Middle frontal gyrus (tissue), 1 donor: ENCODE results near the gene SNAP47.

Source experiments
- DNase-seq: peaks from one replicate; pipeline ENCODE4 v3.0.0-alpha.2; 2015; ENCODE audit warnings: low spot score; ENCODE audit errors: extremely low spot score

Gene SNAP47

DNA sequence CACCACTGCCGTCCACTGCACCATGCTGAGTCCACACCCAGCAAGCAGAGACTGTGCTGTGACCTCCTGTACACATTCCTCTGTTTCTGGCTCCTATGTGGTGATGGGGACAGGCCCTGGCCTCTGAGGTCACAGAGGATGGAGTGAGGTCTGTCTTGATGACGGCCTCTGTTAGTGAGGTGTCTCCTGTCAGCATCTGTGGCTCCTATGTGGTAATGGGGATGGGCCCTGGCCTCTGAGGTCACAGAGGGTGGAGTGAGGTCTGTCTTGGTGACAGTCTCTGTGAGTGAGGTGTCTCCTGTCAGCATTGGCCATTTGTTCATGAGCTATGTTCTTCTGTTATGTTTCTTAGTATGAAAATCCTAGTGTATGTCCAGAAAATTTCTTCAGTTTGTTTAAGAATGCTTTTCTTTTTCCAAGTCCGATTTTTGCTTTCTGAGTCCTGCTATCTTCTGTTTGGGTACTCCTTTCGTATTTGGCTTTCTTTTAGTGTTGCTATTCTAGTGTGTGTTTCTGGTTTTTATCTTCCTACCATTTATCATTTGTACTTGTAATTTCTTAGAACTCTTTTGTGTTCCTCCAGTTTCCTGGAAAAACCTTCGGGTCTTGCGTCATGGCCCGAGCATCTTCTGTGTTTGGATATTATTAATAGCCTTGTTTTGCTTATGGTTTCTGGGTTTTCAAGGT, 13.4 kb downstream of the SNAP47 start:
- DNase-seq = no peak

DNA sequence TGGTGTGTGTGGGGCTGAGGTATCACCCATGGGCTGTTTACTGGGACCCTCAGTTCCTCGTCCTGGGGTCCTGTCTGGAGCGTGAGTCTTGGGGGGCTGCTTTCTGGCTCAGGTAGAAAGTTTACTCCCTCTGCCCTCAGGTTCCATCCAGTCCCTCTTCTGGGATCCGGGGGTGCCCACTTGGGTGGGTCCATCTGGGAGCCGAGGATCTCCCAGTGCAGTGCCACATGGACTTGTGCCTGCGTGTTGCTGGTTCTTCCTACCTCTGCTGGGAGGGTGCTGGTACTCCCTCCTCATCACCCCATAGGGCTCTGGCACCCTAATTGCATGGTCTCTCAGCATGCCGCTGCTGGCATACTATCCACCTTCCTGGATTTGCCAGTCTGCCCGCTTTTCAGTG, 14.0 kb downstream of the SNAP47 start:
- DNase-seq = no peak

DNA sequence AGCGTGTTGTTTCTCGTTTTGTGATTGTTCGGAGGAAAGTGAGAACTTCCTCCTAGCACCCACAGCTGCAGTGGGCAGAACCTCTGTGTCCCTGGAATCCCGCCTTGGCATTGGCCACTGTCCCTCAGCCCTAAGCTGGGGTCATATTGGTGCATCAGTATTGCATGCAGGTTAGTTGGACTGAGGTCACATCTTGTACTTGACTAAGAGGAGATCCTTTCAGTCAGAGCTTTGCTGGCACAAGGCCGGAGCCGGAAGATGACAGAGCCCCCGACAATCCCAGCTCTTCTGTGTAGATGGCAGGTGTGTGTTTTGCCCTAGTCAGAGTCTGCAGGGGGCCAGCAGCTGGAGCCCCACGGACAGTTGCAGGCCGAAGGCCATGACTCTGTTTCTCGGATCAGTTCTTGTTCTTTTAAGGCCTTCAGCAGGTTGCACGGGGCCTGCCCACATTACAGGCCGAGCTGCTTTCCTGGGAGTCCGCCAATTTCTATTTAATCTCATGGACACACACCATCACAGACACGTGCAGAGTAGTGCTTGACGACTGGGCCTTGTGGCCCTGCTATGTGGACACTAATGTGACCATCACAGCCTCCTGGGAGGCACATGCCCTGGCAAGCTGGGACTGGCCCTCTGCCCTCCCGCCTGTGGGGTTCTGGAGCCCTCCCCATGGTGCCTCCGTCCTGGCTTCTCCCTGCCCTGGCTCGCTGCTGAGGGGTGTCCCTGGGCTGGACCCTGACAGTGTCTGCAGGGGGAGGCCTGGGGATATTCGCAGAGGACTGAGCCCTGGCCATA, 14.9 kb downstream of the SNAP47 start:
- no peak for DNase-seq

DNA sequence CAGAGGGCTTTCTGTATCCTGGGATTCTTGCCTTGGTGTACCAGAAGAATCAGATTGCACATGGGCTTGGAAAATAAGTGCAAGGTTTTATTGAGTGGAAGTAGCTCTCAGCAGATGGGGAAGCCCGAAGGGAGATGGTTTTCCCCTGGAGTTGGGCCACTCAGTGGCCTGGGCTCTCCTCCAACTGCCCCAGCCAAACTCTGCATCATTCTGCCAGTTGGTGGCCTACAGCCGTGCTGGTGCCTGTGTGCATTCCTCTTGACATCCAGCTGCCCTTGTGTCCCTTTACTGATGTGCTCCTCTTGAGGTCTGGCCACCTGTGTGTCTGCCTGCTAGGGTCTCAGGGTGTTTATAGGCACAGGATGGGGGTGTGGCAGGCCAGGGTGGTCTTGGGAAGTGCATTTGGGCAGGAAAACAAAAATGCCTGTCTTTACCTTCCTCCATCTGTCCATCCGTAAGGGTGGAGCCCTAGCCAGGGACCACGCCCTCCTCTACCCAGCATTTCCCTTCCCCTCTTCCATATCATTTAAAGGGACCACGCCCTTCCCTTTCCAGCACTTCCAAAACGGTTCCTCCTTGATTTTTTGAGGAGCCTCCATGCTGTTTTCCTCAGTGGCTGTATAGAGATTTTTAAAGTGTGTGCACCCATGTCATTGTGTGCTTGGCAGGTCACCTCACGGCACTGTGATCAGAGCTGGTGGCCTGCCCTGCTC, 18.9 kb downstream of the SNAP47 start:
- no peak for DNase-seq

DNA sequence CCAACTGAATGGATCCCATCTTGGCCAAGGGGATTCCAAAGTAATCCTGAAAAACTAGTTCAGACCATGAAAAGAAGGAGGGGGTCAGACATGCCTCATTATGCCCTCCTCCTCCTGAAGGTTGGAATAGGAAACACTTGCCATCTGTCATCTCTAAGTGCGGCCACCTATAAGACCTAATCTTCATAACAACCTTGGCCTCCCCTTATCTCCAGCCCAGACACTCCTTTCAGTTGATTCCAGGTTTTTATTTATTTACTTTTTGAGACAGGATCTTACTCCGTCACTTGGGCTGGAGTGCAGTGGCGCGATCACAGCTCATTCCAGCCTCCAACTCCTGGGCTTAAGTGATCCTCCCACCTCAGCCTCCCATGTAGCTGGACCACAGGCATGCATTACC, 19.7 kb downstream of the SNAP47 start:
- no peak for DNase-seq

DNA sequence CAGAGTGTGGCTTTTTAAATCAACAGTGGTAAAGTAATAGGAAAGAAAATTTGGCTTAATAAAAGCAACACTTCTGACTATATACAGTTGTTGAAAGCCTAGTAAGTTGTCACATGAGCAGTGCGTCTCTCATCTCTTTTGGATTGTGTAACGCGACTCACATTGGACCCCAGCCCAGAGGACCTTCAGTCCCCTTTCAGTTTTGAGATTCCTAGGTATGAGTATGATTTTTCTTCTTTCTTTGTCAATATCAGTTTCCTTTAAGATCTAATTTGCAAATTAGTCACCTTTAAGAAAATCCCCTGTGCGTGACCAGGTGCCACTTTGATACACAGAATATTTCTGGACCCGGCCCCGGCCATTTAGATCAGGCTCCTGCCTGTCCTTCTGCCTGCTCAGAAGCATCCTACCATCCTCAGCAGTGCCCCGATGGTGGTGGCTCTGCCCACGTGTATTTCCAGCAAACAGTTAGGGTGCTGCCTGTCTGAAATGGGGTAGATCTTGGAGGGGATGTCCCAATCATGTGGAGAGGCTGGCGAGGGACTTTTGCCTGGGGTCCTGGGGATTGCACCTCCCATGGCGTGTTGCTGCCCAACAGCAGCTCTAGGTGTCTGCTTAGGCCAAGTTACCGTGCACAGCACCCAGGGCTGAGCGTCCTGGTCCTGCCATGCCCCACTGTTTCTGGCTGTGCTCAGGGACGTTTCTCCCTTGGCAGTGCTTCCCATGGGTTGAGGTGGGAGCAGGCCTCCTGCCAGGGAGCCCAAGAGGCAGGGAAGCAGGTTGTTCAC, 21.1 kb downstream of the SNAP47 start:
- no peak for DNase-seq

DNA sequence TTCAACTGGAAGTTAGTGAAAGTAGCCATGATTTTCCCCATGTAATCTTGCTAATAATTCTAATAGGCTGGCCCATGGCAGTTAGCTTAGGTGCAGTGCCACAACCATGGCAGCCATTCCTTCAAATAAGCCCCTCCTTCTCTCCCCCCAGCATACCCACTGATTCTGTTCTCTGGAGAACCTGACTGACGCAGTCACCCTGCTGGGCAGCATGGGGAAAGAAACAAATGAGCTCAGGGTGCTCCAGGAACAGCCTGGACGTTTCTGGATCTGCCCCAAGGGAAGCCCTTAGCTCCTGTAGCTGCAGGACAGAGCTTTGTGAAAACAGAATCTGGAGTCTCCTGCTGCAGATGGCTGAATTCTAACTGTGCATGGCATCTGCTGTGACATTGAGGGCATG, 22.5 kb downstream of the SNAP47 start:
- DNase-seq = no peak

DNA sequence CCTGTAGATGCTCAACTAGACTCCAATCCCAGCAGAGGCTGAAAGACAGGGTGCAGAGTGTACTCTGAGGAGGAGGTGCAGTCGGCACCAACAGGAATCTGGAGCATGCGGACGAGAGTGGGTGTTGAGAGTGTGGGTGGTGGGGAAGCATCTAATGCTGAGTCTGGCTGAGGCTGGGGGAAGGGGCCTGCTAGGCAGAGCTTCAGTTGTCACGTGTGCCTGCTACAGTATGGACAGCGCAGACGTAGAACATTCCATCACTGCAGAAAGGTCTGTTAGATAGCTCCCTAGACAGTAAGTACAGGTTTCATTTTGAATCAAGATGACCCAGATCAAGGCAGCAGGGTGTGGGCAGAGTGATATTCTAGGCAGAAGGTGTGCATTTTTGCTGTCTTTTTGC, 23.1 kb downstream of the SNAP47 start:
- peak; percentile 44 for DNase-seq

DNA sequence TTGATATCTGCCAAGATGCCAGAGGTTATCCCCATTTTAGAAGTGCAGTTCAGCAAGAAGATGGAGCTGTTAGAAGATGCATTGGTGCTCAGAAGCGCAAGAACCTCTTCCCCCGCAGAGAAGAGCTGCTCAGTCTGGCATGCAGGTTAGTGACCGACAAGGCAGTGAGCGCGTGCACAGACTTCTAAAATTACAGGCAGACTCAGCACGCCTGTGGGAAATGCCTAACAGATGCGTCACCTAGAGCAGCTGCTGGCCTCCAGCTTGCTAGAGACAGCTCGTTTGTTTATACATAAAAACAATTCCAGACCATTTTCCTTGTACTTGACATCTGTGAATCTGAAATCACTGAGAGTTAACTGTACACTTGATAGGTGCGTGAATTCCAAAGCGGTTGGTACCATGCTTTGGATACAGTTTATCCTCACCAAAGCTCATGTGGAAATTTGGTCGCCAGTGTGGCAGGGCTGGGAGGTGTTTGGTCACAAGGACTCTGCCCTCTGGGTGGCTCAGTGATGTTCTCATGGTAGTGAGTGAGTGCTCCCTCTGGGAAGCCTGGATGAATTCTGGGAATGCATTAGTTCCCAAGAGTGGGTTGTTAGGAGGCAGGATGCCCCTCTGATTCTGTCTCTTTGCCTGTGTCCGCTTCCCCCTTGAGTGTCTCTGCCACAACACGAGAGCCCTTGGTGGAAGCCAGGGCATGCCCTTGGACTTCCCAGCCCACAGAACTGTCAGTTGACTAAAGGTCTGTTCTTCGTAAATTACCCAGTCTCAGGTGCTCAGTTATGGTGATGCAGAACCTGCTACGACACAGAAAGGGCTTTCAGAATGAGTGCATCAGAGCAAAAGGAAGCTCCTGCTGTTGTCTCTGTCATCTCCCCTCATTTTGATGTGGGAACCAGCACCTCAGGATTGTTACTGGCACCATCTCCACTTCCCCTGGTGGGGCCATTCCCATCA, 24.4 kb downstream of the SNAP47 start:
- DNase-seq = peak; percentile 14

DNA sequence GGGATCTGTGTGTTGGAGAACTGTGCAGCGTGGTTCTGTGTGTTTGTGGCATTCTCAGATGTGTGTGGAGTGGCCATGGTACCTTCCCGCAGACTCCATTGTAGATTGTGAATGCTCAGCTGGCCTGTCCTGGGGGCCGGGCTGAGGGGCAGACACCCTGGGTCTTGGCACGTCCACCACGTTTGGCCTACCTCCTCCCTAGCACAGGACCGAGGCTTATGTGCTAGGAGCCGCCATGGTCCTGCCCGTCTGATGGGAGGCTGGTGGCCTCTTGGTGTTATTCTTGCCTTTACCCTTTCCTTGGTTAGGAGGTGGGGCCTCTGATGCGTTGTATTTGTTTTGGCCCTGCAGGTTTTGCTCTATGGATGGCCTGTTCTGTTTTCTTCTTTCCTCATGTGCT, 25.1 kb downstream of the SNAP47 start:
- DNase-seq = no peak

DNA sequence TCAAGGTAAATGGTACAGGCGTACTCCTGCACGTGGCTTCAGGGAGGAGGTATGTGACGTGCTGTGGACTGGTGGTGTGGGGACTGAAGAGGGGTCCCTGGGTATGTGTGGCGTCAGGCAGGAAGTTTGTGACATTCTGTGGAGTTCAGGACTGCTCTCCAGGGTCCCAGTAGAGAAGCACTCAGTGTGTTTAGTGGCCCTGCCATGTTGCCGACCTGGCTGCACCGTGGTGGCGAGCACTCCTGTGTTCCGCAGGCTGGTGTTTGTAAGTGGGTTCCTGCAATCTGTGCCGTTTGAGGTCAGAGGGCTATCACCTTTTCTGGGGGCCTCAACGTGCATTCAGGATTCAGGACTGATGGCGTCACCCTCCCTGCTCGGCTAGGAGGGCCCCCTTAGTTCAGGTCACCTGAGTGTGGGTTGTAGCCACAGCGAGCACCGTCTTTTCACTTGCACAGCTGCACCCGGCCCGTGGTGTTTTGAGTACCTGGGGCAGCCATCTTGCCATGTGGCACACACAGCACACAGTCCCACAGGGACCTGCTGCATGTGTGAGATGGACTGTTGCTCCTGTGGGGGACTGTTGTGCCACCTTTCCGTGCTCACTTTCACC, 26.5 kb downstream of the SNAP47 start:
- no peak for DNase-seq

DNA sequence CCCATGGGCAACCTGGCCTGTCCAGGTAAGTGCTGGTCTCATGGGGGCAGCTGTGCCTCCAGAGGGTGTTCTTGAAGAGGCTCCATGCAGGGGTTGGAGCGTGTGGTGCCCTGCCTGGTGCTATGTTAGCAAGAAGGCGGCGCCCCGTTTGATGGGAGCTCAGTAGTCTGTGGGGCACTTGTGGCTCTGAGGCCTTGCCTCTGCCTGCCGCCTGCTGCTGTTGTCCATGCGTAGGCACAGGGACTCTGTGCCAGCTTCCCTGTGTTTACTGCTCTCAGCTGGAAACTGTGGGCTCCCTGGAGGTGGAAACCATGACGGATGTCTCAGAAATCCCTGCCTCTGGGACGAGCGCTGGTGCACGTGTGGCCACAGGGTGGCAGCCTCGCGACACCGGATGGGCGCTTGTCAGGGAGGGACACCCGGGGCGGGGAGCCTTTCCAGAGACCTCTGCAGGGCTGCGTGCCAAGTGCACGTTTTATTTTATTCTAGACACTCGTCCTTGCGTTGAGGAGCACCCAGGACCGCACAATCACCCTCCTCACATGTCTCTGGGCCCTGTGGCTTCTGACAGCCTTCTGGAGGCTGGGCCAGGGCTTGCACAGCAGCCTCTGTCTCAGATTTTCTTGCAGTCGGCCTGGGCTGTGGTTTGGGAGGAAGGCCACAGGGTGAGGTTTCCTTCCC, 27.1 kb downstream of the SNAP47 start:
- DNase-seq = peak; percentile 67

DNA sequence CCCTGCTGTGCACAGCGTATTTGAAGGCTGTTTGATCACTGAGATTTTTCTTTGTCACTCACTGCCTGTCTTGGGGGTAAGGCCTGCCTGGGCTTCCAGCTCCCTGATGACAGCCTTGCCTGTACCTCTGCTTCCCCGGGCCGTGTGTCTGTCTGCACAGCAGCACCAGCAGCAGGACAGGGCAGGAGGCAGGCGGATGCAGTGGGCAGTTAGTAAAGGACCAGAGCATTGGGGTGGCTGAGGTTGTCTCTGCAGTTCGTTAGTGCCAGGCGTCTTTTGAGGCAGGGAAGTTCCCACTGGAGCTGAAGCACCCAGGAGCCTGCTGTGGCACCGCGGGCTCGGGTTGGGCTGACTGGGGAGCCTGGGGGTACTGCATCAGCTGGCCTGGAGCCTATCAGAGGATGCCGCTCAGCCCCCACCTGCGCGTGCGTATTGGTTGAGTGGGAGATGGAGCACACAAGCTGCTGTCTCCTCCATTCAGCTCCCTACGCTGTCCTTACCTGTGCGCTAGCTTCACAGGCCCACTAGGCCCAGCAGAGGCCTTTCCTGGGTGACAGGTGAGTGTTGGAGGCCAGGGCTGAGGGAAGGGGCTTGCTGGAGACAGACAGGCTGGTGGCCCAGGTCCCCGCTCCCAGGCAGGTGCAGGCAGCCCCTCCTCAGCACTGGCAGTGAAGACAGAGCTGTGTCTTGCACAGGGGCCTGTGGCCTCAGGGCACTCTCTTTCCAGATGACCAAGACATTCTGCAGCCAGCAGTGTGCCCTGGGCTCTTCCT, 28.2 kb downstream of the SNAP47 start:
- DNase-seq = no peak

DNA sequence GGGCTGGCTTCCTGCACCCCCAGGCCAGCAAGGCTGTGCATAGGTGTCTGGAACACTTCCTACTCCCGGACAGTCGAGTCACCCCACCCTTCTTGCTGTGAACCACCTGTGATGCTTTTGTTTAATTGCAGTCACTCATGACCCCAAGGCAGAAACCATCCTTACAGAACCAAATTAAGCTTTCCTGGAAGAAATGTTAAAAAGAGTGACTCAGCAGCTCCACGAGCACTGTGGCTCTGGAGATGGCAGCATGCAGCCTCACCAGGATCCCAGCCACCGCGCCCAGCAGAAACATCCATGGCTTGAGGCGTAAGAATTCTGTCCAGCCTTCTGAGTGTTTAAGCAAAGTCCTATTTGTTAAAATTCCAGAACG, 28.8 kb downstream of the SNAP47 start:
- no peak for DNase-seq

DNA sequence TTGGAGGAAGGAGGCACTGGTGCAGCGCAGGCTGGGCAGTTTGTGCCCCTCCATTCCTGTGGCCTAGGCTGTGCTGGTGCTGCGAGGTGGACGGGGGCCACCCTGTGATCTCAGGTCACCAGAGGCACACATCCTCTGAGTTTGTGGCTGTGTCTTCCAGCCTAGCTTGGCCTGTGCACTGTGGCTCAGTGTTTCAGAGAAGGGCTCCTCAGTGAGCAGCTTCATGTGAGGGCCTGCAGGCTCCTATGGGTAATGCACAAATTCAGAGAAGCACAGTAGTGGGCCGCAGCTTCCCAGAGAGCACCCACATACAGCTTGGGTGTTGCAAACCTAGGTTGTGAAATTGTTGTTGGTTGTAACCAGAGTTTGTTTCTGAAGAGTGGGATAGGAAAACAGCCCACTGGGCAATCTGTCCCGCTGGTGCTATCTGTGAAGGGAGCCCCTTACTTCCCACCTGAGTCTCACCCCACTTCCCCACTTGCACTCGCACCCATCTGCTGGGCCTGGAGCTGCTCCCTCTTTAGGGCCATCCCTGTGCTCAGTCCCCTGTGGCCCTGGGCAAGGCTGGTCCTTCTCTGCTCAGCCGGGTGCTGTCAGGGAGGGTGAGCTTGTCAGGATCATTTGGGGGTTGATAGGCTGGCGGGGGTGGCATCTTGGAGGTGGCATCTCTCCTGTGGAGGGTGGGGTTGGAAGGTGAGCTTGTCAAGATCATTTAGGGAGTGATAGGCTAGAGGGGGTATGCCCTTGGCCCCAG, 30.2 kb downstream of the SNAP47 start:
- DNase-seq = no peak

DNA sequence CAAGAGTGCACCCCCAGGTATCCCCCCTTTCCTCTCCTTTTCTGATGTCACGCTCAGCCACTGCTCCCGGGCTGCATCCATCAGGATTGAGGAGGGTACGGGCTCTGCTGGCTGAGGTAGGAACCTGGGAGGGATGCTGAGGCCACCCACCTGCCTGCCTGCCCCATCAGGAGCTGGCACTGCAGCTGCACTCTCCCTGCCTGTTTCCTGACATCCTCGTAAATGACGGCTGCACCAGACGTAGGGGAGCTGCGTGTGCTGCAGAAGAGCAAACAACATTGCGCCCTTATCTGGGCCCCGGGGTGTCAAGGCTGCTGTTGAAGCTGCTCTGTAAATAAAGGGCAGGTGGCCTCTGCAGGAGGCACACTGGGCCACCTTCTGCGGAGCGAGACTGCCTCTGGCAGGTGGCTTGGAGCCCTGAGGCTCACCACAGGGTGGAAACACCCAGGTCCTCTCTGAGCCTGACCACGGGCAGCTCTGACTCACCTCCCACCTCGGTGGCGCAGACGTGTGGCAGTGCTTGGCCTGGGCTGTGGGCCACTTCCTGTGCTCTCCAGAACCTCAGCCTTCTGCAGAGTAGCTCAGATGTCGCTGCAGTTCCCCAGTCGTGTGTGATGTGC, 30.9 kb downstream of the SNAP47 start:
- DNase-seq = no peak

DNA sequence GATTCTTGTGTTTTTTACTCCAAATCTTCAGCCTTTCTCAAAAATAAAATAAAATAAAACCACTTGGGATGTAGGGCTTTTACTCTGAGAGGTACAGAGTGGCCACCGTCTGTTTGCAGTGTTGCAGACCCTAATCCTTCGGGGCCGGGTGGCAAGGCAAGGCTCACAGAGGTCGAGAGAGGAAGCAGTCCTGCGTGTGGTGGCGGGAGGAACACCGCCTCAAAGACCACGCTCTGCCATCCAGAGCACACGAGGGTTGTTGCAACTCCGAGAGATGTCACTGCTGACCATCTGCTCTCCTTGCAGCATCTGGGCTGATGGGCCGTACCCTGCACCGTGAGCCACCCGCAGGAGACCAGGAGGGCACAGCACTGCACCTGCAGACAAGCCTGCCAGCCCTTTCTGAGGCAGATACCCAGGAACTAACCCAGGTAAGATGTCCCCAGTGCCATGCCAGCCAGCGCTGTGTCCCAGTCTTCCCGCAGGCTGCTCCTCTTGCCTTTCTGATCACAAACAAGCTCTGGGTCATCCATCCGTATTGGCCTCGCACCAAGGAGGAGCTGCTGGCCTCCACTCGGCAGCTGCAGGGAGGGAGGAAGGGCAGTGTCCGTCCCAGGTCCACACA, 31.5 kb downstream of the SNAP47 start:
- DNase-seq = no peak
